ENCODE measurements around the gene CRTAP. TPM values are rescaled to one million over a fixed set of nuclear protein-coding genes. Genes with fewer than 3 reads are reported as not detected.

Gene CRTAP
- total and polyA plus RNA-seq, 2 of the 13 experiments (the other 11 are each of a cell fraction or from before 2014, with no cell fraction given): 54.2 to 119 TPM

GRCh38 chr3:33186524-33187367 is 72.9 kb downstream of the CRTAP start (continued):
- TF ChIP-seq ZBTB40 (IDR thresholded peaks at IDR 0.05): no peak
- TF ChIP-seq ZBTB40 (CRISPR knock-in tag; IDR thresholded peaks at IDR 0.05): no peak
- TF ChIP-seq NPAS2 (CRISPR knock-in tag; IDR thresholded peaks at IDR 0.05; ENCODE audit: borderline replicate concordance): no peak
- TF ChIP-seq CEBPZ (IDR thresholded peaks at IDR 0.05; ENCODE audit: low read length): no peak
- TF ChIP-seq BCL6 (CRISPR knock-in tag; IDR thresholded peaks at IDR 0.05): peak; percentile 42; the same call in 1 of the 2 replicates
- TF ChIP-seq ETV5 (CRISPR knock-in tag; IDR thresholded peaks at IDR 0.05; ENCODE audit: borderline replicate concordance): peak; percentile 36; the same call in 1 of the 2 replicates
- no peak for TF ChIP-seq MAZ (IDR thresholded peaks at IDR 0.05; ENCODE audit: borderline replicate concordance, low read depth, low read length)
- TF ChIP-seq MAZ (CRISPR knock-in tag; IDR thresholded peaks at IDR 0.05; ENCODE audit: low read depth): no peak
- TF ChIP-seq PHB2 (IDR thresholded peaks at IDR 0.05; ENCODE audit: partially characterized antibody): no peak
- TF ChIP-seq SIN3A (IDR thresholded peaks at IDR 0.05; ENCODE audit: borderline replicate concordance, low read depth, low read length): no peak
- no peak for TF ChIP-seq MTA1 (CRISPR knock-in tag; IDR thresholded peaks at IDR 0.05; ENCODE audit: borderline replicate concordance)
- TF ChIP-seq THRA (CRISPR knock-in tag; IDR thresholded peaks at IDR 0.05; ENCODE audit: borderline replicate concordance): no peak
- no peak for TF ChIP-seq SATB2 (CRISPR knock-in tag; IDR thresholded peaks at IDR 0.05)
- TF ChIP-seq TCF7 (IDR thresholded peaks at IDR 0.05; ENCODE audit: low read depth): peak; percentile 37; the same call in 1 of the 2 replicates
- no peak for TF ChIP-seq ZFAT (CRISPR knock-in tag; conservative IDR thresholded peaks at IDR 0.05)

Data from HepG2 (cell line).